ENCODE results near the gene PLEKHO2.

The PLEKHO2 gene

GRCh38 chr15:64911311-64912186, 69.8 kb downstream of the PLEKHO2 start, which contains the start of gene ANKDD1A:
ANKDD1A (plus strand) TSS chr15:64911902; CDS start chr15:64911931, 29 bp downstream.
- Histone ChIP-seq H3K4me1 (ENCODE audit: control insufficient read depth, insufficient read depth, low read length) (peaks cover 8% of the 10 kb centered on the region), H3K36me3 (ENCODE audit: control insufficient read depth, insufficient read depth, low read length) (no peaks in the 10 kb centered on the region), H3K9ac (ENCODE audit: low read depth, low read length) (no peak within 1 kb of the TSS), H3K9me3 (ENCODE audit: control insufficient read depth, insufficient read depth, low read length) (peaks cover 6% of the 10 kb centered on the region), H3K4me3 (ENCODE audit: low read depth, low read length) (peak within 1 kb of the TSS; percentile 69), H3K27me3 (ENCODE audit: control insufficient read depth, insufficient read depth, low read length) (peaks cover 33% of the 10 kb centered on the region)

GRCh38 chr15:64912379-64913325, 70.9 kb downstream of the PLEKHO2 start:
- Histone ChIP-seq H3K4me3 (ENCODE audit: low read depth, low read length) (peak overlapping the region; percentile 69), H3K27me3 (ENCODE audit: control insufficient read depth, insufficient read depth, low read length) (peaks cover 33% of the 10 kb centered on the region), H3K9ac (ENCODE audit: low read depth, low read length) (no peak overlapping the region), H3K4me1 (ENCODE audit: control insufficient read depth, insufficient read depth, low read length) (peaks cover 8% of the 10 kb centered on the region), H3K9me3 (ENCODE audit: control insufficient read depth, insufficient read depth, low read length) (no peaks in the 10 kb centered on the region), H3K36me3 (ENCODE audit: control insufficient read depth, insufficient read depth, low read length) (no peaks in the 10 kb centered on the region)

- H3K36me3 ChIP-seq (ENCODE audit: control insufficient read depth, insufficient read depth, low read length) = no peaks in the 10 kb centered on the region
Observed at GRCh38 chr15:64915518-64916227, 74.0 kb downstream of the PLEKHO2 start.

GRCh38 chr15:64916365-64916764, 74.7 kb downstream of the PLEKHO2 start:
- Histone ChIP-seq H3K4me1 (ENCODE audit: control insufficient read depth, insufficient read depth, low read length) (peaks cover 8% of the 10 kb centered on the region), H3K4me3 (ENCODE audit: low read depth, low read length) (no peak overlapping the region), H3K9ac (ENCODE audit: low read depth, low read length) (no peak overlapping the region), H3K36me3 (ENCODE audit: control insufficient read depth, insufficient read depth, low read length) (no peaks in the 10 kb centered on the region), H3K27me3 (ENCODE audit: control insufficient read depth, insufficient read depth, low read length) (peaks cover 21% of the 10 kb centered on the region), H3K9me3 (ENCODE audit: control insufficient read depth, insufficient read depth, low read length) (no peaks in the 10 kb centered on the region)

More at GRCh38 chr15:64915518-64916227, 74.0 kb downstream of the PLEKHO2 start:
- H3K27me3 ChIP-seq (ENCODE audit: control insufficient read depth, insufficient read depth, low read length) = peaks cover 27% of the 10 kb centered on the region
- no peak overlapping the region for H3K4me3 ChIP-seq (ENCODE audit: low read depth, low read length)
- H3K4me1 ChIP-seq (ENCODE audit: control insufficient read depth, insufficient read depth, low read length) = peaks cover 8% of the 10 kb centered on the region
- no peak overlapping the region for H3K9ac ChIP-seq (ENCODE audit: low read depth, low read length)
- no peaks in the 10 kb centered on the region for H3K9me3 ChIP-seq (ENCODE audit: control insufficient read depth, insufficient read depth, low read length)

- Histone ChIP-seq H3K9ac (ENCODE audit: low read depth, low read length) (no peak overlapping the region), H3K9me3 (ENCODE audit: control insufficient read depth, insufficient read depth, low read length) (no peaks in the 10 kb centered on the region), H3K4me3 (ENCODE audit: low read depth, low read length) (no peak overlapping the region), H3K36me3 (ENCODE audit: control insufficient read depth, insufficient read depth, low read length) (no peaks in the 10 kb centered on the region), H3K4me1 (ENCODE audit: control insufficient read depth, insufficient read depth, low read length) (peaks cover 9% of the 10 kb centered on the region), H3K27me3 (ENCODE audit: control insufficient read depth, insufficient read depth, low read length) (peaks cover 18% of the 10 kb centered on the region)
Observed at GRCh38 chr15:64917211-64917610, 75.5 kb downstream of the PLEKHO2 start.
